ENCODE measurements around the gene CYP4A22. TPM values are rescaled to one million over a fixed set of nuclear protein-coding genes. Genes with fewer than 3 reads are reported as not detected.

The CYP4A22 gene
- total and polyA plus RNA-seq, 2 of the 4 experiments (the other 2 are of a cell fraction): not detected

DNA sequence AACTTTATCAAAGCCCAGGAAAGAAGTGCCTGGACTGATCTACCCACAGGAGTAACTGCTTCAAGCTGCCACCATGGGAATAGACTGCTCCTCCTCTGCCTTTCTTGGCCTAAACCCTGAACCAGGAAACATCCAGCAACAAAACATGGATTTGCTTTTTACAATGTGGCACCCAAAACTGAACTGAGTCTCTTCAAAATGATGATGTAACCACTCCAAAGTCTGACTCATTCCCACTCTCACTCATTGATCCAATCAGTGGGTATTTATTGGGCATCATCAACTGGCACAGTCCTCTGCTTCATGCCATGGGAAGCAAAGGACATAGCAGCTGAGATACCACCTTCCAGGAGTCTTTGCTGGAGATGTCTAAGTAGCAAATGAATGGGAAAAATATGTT is 23.5 kb downstream of the CYP4A22 start:
- BruUV-seq (replicated peaks): no TSS peak
- DNase-seq: no peak
- intact Hi-C loops (cut with micrococcal nuclease) (no loop called here), in situ Hi-C loops (cut with MboI; ENCODE audit: low sequenced_read_pairs) (no loop called here), dilution Hi-C loops (cut with HindIII; ENCODE audit: low sequenced_read_pairs, unreplicated experiment) (no loop called here)
- no peak overlapping the region for H3K4me2 ChIP-seq (ENCODE audit: low read depth, low read length)
- TF ChIP-seq MXI1 (IDR thresholded peaks at IDR 0.05; ENCODE audit: borderline replicate concordance, low read depth, low read length): no peak
- no peak for TF ChIP-seq FOS (IDR thresholded peaks at IDR 0.05; ENCODE audit: low read depth, low read length)
- TF ChIP-seq MAZ (IDR thresholded peaks at IDR 0.05; ENCODE audit: borderline replicate concordance, low read depth, low read length): no peak
- no peak for TF ChIP-seq SMC3 (IDR thresholded peaks at IDR 0.05; ENCODE audit: low read depth, low read length)
- no peak for TF ChIP-seq RCOR1 (IDR thresholded peaks at IDR 0.05; ENCODE audit: insufficient replicate concordance, low read length)
- no peak for TF ChIP-seq RAD21 (IDR thresholded peaks at IDR 0.05; ENCODE audit: low read length)
- TF ChIP-seq RFX5 (IDR thresholded peaks at IDR 0.05; ENCODE audit: low read depth, low read length): no peak
- TF ChIP-seq, protein P1, sequence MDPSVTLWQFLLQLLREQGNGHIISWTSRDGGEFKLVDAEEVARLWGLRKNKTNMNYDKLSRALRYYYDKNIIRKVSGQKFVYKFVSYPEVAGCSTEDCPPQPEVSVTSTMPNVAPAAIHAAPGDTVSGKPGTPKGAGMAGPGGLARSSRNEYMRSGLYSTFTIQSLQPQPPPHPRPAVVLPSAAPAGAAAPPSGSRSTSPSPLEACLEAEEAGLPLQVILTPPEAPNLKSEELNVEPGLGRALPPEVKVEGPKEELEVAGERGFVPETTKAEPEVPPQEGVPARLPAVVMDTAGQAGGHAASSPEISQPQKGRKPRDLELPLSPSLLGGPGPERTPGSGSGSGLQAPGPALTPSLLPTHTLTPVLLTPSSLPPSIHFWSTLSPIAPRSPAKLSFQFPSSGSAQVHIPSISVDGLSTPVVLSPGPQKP (IDR thresholded peaks at IDR 0.05; ENCODE audit: borderline replicate concordance, low read depth, low read length): no peak
- no peak for TF ChIP-seq BHLHE40 (IDR thresholded peaks at IDR 0.05; ENCODE audit: low read depth, low read length)
- no peak for TF ChIP-seq NFE2L2 (IDR thresholded peaks at IDR 0.05; ENCODE audit: low read depth, low read length)
- no peak for TF ChIP-seq MAFK (IDR thresholded peaks at IDR 0.05; ENCODE audit: low read depth, low read length)
- TF ChIP-seq, protein P2, sequence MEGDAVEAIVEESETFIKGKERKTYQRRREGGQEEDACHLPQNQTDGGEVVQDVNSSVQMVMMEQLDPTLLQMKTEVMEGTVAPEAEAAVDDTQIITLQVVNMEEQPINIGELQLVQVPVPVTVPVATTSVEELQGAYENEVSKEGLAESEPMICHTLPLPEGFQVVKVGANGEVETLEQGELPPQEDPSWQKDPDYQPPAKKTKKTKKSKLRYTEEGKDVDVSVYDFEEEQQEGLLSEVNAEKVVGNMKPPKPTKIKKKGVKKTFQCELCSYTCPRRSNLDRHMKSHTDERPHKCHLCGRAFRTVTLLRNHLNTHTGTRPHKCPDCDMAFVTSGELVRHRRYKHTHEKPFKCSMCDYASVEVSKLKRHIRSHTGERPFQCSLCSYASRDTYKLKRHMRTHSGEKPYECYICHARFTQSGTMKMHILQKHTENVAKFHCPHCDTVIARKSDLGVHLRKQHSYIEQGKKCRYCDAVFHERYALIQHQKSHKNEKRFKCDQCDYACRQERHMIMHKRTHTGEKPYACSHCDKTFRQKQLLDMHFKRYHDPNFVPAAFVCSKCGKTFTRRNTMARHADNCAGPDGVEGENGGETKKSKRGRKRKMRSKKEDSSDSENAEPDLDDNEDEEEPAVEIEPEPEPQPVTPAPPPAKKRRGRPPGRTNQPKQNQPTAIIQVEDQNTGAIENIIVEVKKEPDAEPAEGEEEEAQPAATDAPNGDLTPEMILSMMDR (conservative IDR thresholded peaks at IDR 0.05; ENCODE audit: low read depth, low read length): no peak
- TF ChIP-seq POLR2A (IDR thresholded peaks at IDR 0.05; ENCODE audit: low read depth, low read length): no peak
- TF ChIP-seq CEBPB (IDR thresholded peaks at IDR 0.05; ENCODE audit: low read depth, low read length): no peak
- TF ChIP-seq, protein P3, sequence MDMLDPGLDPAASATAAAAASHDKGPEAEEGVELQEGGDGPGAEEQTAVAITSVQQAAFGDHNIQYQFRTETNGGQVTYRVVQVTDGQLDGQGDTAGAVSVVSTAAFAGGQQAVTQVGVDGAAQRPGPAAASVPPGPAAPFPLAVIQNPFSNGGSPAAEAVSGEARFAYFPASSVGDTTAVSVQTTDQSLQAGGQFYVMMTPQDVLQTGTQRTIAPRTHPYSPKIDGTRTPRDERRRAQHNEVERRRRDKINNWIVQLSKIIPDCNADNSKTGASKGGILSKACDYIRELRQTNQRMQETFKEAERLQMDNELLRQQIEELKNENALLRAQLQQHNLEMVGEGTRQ (IDR thresholded peaks at IDR 0.05; ENCODE audit: low read depth, low read length): no peak
- TF ChIP-seq CHD1 (IDR thresholded peaks at IDR 0.05; ENCODE audit: low read depth, low read length): no peak
- H3K9ac ChIP-seq (ENCODE audit: low read depth, low read length): no peak overlapping the region
- H2BK120ac ChIP-seq (ENCODE audit: low read depth, low read length): no peak overlapping the region
- H4K5ac ChIP-seq (ENCODE audit: low read depth, low read length): no peak overlapping the region
- no peak overlapping the region for H4K91ac ChIP-seq (ENCODE audit: insufficient read depth, low read depth, low read length)
- no peak for ATAC-seq (ENCODE audit: low read depth)
- no peaks in the 10 kb centered on the region for H4K20me1 ChIP-seq (ENCODE audit: insufficient read depth, low read length)
- no peak overlapping the region for H3K4ac ChIP-seq (ENCODE audit: low read depth, low read length)
- H3K9me1 ChIP-seq (ENCODE audit: insufficient read depth, low read length): no peaks in the 10 kb centered on the region
- H3K4me3 ChIP-seq (ENCODE audit: insufficient read depth, low read depth, low read length): no peak overlapping the region
- H3K56ac ChIP-seq (ENCODE audit: extremely low read depth, insufficient read depth, low read length): no peak overlapping the region
- H3K27me3 ChIP-seq (ENCODE audit: control insufficient read depth, insufficient read depth, low read length): no peaks in the 10 kb centered on the region
- H3K14ac ChIP-seq (replicated peaks; ENCODE audit: low read depth, low read length): no peak overlapping the region
- no peak overlapping the region for H3K23ac ChIP-seq (ENCODE audit: low read depth, low read length)
- no peak overlapping the region for H3K18ac ChIP-seq (ENCODE audit: low read depth, low read length)
- H2AFZ ChIP-seq (replicated peaks; ENCODE audit: low read length, poor library complexity): no peak overlapping the region
- H3K36me3 ChIP-seq (ENCODE audit: control insufficient read depth, insufficient read depth, low read length): no peaks in the 10 kb centered on the region
- H2BK15ac ChIP-seq (ENCODE audit: low read depth, low read length): no peak overlapping the region
- CTCF ChIA-PET: no interaction called here
- no peaks in the 10 kb centered on the region for H3K9me3 ChIP-seq (ENCODE audit: control insufficient read depth, insufficient read depth, low read length)
- H2AK5ac ChIP-seq (ENCODE audit: low read depth, low read length): no peak overlapping the region
- H4K8ac ChIP-seq (ENCODE audit: low read depth in 2 of 2, low read length in 2 of 2): no peak overlapping the region
- no peak overlapping the region for H3K27ac ChIP-seq (ENCODE audit: insufficient read depth, low read length)
- no peak overlapping the region for H2AK9ac ChIP-seq (replicated peaks; ENCODE audit: low read depth, low read length, poor library complexity)
- no peak overlapping the region for H2BK5ac ChIP-seq (ENCODE audit: low read depth, low read length, poor library complexity, severe bottlenecking)
- H3K4me1 ChIP-seq (ENCODE audit: control insufficient read depth, insufficient read depth, low read length): no peaks in the 10 kb centered on the region
- H3K79me1 ChIP-seq (ENCODE audit: low read depth in 1 of 2, low read length in 2 of 2): no peaks in the 10 kb centered on the region
- POLR2A ChIA-PET (ENCODE audit: unreplicated experiment): no interaction called here
- no peak overlapping the region for H2BK20ac ChIP-seq (ENCODE audit: low read depth, low read length)
